Mononuclear cell (primary cell): ENCODE data around the gene PPP1CB. TPM values are rescaled to one million over a fixed set of nuclear protein-coding genes. Genes with fewer than 3 reads are reported as not detected.

ENCODE experiments used
- H3K27me3 ChIP-seq: 2 replicates; pipeline ENCODE4 v1.6.0; 2011; ENCODE audit warnings: low read length, control low read depth; ENCODE audit not compliant: insufficient read depth
- H3K4me1 ChIP-seq: 2 replicates; pipeline ENCODE4 v1.5.1; 2011; ENCODE audit warnings: mild to moderate bottlenecking, low read length, control low read depth; ENCODE audit not compliant: insufficient read depth
- H3K4me3 ChIP-seq: 2 replicates; pipeline ENCODE4 v1.5.1; 2011; ENCODE audit warnings: mild to moderate bottlenecking, low read length, moderate library complexity
- H3K9me3 ChIP-seq: 2 replicates; pipeline ENCODE4 v1.5.1; 2011; ENCODE audit warnings: low read depth, mild to moderate bottlenecking, control low read depth, low read length
- total RNA-seq: library from RNA; depleted of rRNA; stranded (reverse); fragments of >200 nt; gene quantifications from one replicate; pipeline ENCODE4 v1.2.3, GENCODE V29; 2012

Gene PPP1CB
- total RNA-seq, 1 donor, result 300 TPM

DNA sequence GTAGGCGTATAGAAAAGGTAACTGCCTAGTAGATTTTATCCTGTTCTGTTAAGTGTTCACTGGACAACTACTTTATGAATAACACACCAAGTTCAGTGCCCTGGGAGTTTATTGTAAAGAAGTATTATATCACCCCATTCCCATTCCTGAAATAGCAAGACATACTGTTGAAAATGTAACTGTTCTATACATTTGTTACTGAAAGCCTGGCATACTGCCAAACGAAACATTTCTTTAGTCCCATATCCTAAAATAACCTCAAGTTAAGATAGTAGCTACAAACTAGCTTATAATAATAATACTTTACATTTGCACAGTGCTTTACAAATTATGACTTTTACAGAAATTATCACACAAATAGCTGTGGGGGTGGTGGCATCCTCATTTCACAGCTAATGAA lies 84.2 kb downstream of the PPP1CB start:
- H3K4me1 ChIP-seq, result no peaks in the 10 kb centered on the region

GRCh38 chr2:28838971-28839370 lies 87.3 kb downstream of the PPP1CB start:
- Histone ChIP-seq H3K27me3 (no peaks in the 10 kb centered on the region), H3K9me3 (no peaks in the 10 kb centered on the region), H3K4me1 (no peaks in the 10 kb centered on the region), H3K4me3 (no peak overlapping the region)

More for the DNA sequence above, 84.2 kb downstream of the PPP1CB start:
- Histone ChIP-seq H3K9me3 (no peaks in the 10 kb centered on the region), H3K4me3 (no peak overlapping the region), H3K27me3 (no peaks in the 10 kb centered on the region)

- H3K4me3 ChIP-seq, result no peak overlapping the region
- H3K9me3 ChIP-seq, result no peaks in the 10 kb centered on the region
- no peaks in the 10 kb centered on the region for H3K27me3 ChIP-seq
Observed at GRCh38 chr2:28842042-28842441, 90.4 kb downstream of the PPP1CB start.

More at GRCh38 chr2:28842042-28842441, 90.4 kb downstream of the PPP1CB start:
- H3K4me1 ChIP-seq, result no peaks in the 10 kb centered on the region

Other genes starting within 250 kb of the PPP1CB start
- gene SPDYA, start 59.0 kb downstream of the PPP1CB start, total RNA-seq, result 12.4 TPM
- 13.7 TPM for gene TRMT61B, start 118.5 kb downstream of the PPP1CB start, total RNA-seq
- 138 TPM for gene WDR43, start 142.8 kb downstream of the PPP1CB start, total RNA-seq
- 0.73 TPM for gene TOGARAM2, start 229.5 kb downstream of the PPP1CB start, total RNA-seq